NCI-H1417 treated with DMSO at 0.1 percent for 48 hours (cell line): ENCODE results near the gene FNDC8.
"Not testable (repeated sequence)": the region's sequence is repeated elsewhere in the genome, so short reads cannot be mapped to it uniquely, and the experiment has no call there.

ENCODE experiments used
- DNase-seq: peaks from one replicate; lab custom pipeline; 2025; lab: John Stamatoyannopoulos, UW

FNDC8 gene

GRCh38 chr17:35171834-35172233, 50.4 kb downstream of the FNDC8 start:
- no peak for DNase-seq

GRCh38 chr17:35172321-35172720, 50.9 kb downstream of the FNDC8 start:
- DNase-seq = not testable (repeated sequence)

- no peak for DNase-seq
These were observed 53.5 kb downstream of the FNDC8 start for GRCh38 chr17:35174835-35175334.

GRCh38 chr17:35175638-35176415, 54.4 kb downstream of the FNDC8 start:
- no peak for DNase-seq

GRCh38 chr17:35176897-35177296, 55.5 kb downstream of the FNDC8 start:
- DNase-seq = no peak

- DNase-seq = not testable (repeated sequence)
These were observed 58.0 kb downstream of the FNDC8 start for GRCh38 chr17:35179379-35179778.
